GM12865 (cell line): ENCODE data around the gene C2CD2.

ENCODE experiments used
- DNase-seq: peaks from one replicate; pipeline ENCODE4 v3.0.0; 2010; ENCODE audit warnings: low read depth
- H3K4me3 ChIP-seq: 2 replicates; pipeline ENCODE4 v1.5.1; 2011; ENCODE audit warnings: mild to moderate bottlenecking, low read depth, low read length, control low read depth
- CTCF ChIP-seq: IDR thresholded peaks from 2 replicates; pipeline ENCODE4 v1.5.1; 2011; ENCODE audit warnings: low read length, control low read depth, low read depth, inconsistent platforms; ENCODE audit not compliant: insufficient read depth; ENCODE audit errors: missing control alignments

C2CD2 gene

GRCh38 chr21:41970106-41970391 is 16.2 kb upstream of the C2CD2 start:
- no peak for TF ChIP-seq CTCF
- no peak for DNase-seq
- H3K4me3 ChIP-seq: no peak overlapping the region

- TF ChIP-seq CTCF: no peak
- no peak for DNase-seq
- H3K4me3 ChIP-seq: no peak overlapping the region
Observed at GRCh38 chr21:41967708-41968107, 13.9 kb upstream of the C2CD2 start.

GRCh38 chr21:41966872-41967621 is 13.2 kb upstream of the C2CD2 start:
- no peak overlapping the region for H3K4me3 ChIP-seq
- TF ChIP-seq CTCF: no peak
- DNase-seq: no peak

GRCh38 chr21:41966041-41966833 is 12.4 kb upstream of the C2CD2 start:
- H3K4me3 ChIP-seq: no peak overlapping the region
- TF ChIP-seq CTCF: no peak
- DNase-seq: no peak

GRCh38 chr21:41965461-41966013 is 11.7 kb upstream of the C2CD2 start:
- DNase-seq: no peak
- H3K4me3 ChIP-seq: no peak overlapping the region
- TF ChIP-seq CTCF: no peak

- TF ChIP-seq CTCF: no peak
- H3K4me3 ChIP-seq: no peak overlapping the region
- no peak for DNase-seq
Observed at GRCh38 chr21:41965045-41965444, 11.2 kb upstream of the C2CD2 start.
